Activated T-cell treated with anti-CD3 and anti-CD28 coated beads for 4 hours (primary cell): ENCODE results near the gene CLBA1.

Experiments
- DNase-seq: peaks from one replicate; pipeline ENCODE4 v3.0.0-alpha.2; 2020

CLBA1 gene

DNA sequence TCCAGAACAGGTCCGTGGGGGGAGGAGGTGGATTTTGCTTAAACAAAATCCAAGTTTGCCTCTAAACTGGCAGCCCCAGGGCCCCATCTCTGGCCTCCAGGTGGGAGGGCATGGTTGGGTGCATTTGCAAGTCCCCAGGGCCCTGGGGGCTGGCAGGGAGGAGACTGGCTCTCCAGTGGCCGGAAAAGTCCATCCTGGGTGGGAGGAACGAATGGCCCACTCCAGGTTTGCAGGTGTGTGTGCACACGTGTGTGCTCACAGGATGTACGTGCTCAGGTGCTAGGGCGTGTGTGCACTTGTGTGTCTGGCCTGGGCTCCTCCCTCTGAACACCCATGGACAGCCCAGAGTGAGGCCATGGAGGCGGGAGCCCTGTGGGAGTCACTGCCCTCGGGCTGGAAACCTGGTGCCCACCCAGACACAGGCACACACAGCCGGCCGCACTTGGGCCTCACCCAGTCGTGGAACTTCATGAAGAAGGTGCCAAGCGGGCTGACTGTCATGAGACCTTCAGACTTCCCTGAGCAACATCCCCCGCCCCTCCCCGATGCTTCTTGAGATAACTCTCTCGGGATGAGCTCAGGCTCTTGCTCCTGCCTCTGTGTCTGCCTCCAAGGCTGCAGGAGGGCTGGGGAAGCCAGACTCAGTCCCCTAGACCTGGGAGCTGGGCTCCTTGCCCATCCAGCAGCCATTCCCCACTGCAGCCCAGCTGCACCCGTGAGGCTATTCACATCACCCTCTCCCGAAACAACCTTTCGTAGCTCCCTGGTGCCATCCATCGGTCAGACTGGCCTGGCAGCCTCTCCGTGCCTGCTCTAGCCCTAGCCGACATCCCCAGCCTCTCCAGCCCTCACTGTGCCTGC is 16.8 kb upstream of the CLBA1 start:
- DNase-seq: no peak

DNA sequence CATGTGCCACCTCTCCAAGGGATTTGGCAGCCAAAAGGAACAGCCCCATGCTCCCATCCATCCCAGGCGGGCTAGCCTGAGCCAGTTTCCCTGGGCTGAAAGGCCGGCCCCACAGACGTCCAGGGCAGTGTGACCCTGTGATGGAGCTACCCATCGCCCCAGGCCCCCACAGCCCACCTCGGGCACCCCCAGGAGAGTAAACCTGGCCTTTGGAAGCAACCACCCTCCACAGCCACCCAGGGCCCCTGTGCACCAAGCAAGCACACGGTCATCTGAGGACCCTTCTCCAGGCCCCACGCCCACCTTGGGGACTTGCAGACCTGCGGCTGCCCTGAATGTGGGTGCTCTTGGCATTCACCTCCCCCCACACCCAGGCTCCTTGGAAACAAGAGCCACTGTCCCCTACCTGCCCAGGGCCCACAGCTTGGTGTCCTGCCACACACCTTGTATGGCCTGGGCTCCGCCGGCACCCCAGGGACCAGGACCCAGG is 15.8 kb upstream of the CLBA1 start:
- DNase-seq: no peak

DNA sequence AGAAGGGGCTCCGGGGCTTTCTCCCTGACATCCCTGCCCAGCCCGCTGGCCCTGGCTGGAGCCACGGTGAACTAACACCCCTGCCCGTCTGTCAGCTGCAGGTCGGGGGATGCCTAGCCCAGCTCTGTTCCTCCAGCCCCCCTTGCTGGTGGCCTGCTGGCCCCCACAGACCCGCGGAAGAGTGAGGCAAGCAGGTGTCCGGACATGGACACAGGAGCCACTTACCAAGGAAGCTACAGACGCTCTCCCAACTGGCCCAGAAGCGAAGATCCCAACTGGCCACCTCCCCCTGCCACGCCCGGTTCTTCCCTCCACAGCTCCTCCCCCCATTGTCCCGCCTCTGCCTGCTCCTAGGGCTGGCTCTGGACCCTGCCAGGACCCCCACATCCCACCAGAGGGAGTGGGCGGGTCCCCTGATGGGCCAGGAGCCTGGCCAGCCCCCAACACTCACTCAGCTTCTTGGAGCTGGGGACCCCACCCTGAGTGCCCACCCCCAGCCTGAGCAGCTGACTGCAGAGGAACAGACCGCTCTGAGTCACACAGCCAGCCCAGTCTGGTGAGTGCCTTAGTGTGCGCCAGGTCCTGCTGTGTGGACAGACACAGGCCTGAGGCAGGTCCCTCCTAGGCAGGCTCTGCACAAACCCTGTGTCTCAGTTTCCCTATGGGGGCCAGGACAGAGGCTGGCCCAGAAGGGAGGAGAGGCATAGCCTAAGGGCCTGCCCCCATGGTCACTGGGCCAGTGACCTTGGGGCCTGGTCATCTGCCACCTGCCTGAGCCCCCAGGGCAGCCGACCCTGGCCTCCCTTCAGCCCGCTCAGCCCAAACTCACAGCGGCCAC is 15.1 kb upstream of the CLBA1 start:
- no peak for DNase-seq

DNA sequence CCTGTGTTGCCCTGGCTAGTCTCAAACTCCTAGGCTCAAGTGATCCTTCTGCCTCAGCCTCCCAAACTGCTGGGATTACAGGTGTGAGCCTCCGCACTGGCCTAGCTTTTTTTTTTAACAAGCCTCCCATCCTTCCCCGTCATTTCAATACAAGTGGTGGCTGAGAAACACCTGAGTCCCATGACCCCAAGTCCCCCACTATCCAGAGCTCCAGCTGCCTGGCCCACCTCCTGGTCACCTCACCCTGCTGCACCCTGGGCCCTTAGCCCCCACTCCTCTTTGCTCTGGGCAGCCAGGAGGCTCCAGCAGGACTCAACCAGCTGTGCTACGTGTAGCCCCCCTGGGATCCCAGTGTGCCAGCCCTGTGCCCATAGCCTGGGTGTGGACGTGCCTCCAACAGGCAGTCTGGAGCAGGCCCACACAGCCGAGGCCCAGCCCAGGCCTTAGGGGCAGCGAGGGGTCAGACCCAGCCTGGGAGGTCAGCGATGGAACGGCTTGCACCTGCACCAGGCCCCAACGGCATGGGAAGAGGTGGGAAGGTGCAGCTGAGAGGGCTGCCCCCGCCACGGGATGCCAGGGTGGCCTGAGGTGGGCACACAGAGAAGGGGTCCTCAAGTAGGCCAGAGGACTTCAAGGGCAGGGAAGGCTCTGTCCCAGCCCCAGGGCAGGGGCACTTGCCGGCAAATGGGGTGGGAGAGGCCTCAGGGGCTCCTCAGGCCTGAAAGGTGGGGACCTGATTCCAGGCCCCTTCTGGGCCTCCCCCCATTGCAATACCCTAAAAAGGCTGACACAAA is 13.9 kb upstream of the CLBA1 start:
- DNase-seq: no peak

DNA sequence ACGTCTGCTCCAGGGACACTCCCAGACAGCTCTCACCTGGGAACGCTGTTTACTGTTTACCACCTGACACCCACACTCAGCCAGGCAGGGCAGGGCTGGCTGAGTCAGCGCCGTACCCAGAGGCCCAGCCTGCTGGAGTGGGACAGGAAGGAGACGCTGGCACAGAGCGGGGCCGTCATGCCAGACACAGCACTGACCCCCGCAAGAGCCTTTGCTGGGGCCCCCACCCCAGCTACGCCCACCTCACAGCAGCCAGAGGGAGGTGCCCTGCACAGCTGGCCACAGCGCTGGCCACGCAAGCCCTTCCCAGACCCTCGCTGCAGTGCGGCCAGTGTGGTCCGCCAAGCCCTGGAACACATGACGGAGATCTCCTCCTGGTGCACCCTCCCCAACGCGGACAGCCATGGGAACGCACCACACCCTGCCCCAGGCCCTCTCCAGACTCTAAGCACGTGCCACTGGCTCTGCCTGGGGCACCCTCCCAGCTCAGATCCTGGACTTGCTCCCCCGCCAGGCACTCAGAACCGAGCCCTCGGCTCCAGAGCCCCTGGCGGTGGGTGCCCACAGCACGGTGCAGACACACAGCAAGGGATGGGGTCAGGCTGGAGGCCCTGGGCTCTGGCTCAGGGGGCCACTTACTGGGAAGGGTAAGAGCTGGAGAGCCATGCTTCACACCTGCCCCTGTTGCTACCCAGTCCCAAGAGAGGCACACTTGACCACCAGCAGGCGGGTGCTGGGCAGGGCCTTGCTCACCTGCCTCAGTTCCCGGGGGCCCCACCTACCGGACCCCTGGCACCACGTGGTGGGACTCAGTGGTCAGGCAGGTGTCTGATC is 13.1 kb upstream of the CLBA1 start:
- DNase-seq: no peak

DNA sequence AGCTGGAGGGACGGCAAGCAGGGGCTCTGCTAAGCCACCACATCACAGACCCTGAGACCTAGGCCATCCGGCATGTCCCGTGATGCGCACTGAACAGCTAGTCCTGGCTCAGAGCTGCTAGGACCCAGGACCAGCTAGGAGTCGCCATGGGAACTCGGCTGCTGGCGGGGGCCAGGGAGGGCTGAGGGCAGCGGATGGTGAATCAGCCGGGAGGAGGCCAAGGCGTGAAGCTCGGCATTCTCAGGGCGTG is 12.5 kb upstream of the CLBA1 start:
- no peak for DNase-seq

DNA sequence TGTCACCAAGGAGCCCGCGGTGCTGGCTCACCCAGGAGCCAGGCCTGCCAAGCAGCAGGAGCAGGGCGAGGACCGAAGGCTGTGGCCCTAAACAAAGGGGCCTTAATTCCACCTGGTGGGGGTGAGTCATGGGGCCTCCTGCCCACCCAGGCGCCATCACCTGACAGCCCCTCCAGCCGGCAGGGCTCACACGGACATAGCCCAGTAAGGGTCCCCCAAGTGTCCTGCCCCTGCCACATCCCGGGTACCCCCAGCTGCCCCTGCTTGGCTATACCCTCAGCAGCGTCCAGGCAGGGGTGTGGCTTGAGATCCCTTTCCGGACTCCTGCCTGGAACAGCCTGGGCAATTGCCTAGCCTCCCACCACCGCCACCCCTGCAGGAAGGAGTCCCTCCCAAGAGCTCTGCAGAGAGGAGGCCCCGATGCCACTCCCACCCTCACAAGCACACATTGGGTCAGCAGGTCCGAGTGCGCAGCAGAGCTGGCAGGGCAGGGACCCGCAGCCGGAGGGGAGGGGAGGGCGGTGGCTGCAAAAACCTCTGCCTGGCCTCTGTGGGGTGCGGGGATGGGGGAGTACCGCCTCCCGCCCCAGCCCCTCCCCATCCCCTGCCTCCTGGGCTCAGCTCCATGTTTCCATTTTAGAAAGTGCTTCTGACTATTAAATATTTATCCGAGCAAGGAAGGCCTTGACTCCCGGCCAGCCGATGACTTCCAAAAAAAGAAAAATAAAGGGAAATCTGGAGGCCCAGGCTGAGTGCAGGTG is 12.0 kb upstream of the CLBA1 start:
- no peak for DNase-seq

DNA sequence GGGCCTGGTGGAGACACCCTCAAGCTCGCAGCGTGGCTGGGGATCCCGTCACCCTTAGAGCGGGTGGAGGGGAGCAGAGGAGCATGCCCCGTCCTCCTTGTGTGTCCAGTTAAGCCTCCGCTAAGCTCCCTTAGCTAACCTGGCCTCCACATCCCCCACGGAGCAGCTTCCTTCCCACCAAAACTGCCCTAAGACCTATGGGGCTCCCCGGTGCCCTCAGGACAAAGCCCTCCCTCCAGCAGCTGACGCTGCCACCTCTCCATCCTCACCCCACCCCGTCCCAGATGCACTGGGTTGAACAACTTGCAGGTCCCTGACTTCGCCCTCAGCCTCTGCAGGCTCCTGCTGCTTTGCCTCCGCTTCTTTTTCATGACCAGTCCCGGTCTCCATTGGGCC is 11.4 kb upstream of the CLBA1 start:
- no peak for DNase-seq

DNA sequence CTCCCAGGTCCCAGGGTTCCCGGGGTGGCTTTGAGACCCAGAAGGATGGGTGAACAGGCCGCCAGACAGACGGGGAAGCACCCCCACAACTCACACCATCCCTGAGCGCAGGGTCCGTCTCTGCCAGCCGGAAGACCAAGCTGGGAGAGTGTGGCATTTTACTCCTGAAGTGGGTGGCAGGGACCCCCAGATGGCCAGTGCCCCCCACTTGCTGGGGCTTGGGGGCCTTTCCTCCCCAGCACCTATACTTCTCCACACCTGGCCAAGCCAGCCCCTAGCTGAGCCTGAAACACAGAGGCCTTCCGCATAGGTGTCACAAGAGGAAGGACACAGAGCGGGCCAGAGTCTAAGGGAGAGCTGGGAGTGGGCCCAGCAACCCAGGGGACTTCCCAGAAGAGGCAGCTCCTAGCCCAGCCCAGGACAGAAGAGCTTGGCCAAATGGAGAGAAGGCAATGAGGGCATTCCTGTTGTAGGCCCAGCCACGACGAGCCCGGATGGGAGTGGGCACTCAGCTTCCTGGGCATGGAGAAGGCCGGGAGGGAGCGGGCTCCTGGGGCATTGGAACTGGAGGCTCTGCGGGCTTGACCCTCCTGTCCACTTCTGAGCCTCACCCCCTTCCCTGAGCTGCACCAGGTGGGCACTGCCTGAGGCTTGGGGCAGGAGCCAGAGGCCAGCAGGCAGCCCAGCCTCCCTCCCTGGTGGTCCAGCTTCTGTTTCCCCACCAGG is 10.8 kb upstream of the CLBA1 start:
- DNase-seq: no peak

DNA sequence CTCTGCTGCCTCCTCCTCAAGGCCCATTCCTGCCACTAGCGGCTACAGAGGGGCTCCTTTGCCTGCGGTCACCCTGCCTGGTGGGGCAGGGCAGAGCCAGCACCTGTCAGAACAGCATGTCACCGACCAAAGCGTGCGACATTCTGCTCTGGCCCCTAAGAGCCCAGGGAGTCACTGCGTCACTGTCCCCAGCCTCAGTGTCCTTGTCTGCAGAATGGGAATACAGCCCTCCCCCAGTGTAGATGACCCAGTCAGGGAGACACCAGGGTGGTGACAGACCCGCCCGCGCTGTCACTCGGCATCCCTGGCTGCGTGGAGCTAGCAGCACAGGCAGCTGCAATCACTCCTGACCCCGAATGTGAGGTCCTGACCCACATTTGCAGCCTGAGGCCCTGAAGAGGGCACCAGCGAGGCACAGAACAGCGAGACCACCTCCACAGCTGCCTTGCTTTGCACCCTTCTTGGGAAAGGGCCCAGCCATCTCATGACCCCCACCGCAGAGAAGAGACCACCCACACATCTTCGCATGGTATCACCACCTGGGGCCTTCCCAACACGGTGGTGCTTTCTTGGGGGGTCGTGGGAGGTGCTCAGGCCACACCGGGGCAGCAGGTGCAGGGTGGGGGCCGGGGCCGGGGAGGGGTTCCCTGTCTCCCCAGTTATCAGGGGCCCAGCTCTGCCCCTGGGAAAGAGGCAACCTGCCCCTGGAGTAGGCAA is 9.9 kb upstream of the CLBA1 start:
- DNase-seq: no peak

DNA sequence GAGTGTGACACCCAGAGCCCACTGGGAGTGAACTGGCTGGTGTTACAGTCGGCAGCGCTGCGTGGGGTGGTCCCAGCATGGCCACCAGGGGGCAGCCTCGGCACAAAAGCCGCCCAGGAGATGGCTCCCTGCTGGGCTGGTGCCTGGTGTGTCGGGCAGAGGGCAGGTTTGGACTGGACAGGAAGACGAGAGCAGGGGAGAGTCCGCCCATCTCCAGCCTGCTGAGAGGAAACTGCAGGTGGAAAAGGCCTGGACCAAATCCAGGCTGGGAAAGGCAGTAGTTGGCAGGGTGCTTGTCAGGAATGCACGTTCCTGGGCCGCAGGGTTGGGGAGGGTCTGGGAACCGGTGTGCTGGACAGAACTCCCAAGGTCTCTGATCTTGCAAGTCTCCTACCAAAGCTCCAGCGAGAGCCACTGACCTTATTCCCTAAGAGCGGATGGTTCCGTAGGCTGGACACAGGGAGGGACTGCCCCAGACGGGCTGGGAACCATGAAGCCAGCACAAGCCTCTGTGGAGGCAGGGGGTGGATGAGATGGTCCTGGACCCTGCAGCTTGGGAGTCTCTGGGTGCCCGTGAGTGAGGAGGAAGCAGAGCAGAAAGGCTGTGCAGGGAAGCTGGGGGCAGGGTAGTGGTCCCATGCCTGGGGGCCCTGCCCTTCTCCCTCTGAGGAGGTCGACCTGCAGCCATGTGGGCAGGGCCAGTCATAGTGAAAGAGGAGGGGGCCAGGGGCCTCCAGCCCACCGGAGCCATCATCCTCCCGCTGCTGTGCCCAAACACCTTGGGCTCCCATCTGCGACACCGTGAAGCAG is 9.2 kb upstream of the CLBA1 start:
- peak; percentile 82 for DNase-seq

DNA sequence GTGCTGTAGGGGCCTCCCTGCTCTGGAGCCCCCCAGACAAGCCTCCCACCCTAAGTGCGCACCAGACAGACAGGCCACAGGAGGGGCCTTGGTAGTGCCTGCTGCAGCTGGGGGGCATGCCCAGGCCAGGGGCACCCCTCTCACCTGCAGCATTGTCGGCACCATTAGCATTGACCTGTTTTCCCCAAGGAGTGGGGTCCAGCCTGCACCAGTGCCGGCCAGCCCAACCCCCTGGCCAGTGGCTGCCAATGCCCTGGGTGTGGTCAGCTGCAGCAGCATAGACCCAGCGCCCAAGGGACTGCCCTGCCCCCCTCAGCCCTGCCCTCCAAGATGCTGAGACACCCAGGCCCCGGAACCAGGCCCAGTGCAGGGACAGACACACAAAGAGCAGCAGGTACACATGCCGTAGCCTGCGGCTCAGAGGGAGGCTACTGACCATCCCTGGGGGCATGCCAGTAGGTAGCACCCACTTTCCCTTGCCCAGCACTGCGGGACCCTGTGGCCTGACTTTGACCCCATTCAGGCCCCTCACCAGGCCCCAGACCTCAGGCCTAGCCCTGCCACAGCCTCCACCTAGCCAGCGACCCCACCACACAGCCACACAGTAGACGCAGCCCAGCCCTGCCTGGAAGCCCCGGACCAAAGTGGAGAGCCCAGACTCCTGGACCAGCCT is 8.4 kb upstream of the CLBA1 start:
- DNase-seq: no peak

DNA sequence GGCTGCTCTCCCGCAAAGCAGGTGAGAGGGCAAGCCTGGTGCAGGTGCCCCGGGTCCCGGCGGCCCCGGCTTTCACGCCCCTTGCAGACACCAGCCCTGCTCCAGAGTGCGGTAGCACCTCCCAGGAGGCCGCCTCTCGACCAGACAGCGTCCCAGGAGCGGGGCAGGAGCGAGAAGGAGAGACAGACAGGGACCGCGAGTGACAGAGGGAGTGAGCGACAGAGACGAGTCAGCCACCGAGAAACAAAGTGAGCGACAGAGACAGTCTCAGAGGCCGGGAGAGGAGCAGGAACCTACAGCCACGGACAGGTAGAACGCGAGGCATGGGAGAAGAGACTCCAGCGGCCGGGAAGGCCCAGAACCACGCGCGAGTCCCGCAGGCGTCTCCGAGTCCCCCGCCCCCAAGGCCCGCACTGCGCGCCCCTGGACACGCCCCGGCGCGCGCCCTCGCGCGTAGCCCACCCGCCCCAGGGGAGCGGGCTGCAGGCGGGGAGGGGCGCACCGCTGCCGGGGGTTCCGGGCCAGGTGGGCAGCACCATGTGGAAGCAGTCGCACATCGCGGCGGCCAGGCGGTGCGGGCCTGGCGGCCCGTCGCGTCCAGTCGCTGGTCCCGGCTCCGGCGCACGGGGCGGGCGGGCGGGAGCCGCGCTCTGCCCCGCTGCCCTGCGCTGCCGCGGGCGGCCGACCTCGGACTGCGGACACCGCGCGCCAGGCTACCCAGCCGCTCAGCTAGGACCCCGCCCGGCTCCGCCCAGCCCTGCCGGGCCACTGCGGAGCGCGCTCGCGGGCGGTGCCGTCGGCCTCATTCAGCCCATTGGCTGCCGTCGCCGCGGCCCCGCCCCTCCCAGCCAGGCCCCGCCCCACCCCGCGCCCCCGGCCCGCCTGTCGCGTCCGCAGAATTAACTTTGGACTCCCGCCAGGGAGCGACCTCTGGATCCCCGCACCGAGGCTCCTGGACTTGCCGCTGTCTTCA is 7.6 kb upstream of the CLBA1 start, which contains the start of gene AHNAK2:
Gene AHNAK2, minus strand, starts transcription at position 694 of the 973 bp plus-strand sequence. Its CDS starts 137 bp downstream, at position 557.
- DNase-seq: no peak

DNA sequence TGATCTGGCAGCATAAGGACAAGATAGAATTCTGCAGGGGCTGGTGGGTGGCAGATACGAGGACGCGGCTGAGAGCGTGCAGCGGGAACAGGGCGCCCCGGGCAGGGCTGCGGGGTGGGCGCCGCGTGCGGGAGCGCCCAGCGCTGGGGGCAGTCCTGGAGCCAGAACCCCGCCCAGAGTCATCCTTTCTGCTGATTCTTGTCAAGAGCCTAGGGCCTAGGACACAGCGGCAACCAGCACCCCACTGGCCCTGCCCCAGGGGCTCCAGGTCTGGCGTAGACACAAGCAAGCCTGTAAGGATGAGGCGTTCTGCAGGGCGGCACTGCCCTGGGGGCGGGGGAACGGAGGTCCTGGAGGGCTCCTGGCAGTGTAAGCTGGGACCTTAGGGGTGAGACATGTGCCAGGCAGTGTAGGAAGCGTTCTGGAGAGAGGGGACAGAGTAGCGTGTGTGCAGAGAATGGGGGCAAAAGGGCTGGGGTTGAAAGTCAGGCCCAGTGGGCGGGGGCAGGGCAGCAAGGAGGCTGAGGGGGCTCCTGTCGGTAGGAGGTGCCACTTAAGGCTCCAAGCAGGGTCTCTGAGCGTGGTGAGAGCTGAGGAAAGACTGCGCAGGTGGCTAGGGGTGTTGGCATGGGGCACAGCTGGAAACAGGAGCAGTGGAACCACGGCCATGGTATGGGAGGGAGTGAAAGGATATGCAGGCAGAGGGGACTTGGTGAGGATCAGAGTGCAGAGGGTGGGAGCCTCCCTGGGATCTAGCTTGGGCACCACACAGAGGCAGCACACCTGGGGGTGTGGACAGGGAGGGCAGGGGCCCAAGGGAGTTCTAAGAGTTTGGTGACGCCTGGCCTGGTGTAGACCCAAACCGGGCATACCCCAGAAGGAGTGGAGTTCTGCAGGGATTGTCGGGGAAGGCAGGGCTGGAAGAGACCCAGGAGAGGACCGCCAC is 6.6 kb upstream of the CLBA1 start:
- no peak for DNase-seq

DNA sequence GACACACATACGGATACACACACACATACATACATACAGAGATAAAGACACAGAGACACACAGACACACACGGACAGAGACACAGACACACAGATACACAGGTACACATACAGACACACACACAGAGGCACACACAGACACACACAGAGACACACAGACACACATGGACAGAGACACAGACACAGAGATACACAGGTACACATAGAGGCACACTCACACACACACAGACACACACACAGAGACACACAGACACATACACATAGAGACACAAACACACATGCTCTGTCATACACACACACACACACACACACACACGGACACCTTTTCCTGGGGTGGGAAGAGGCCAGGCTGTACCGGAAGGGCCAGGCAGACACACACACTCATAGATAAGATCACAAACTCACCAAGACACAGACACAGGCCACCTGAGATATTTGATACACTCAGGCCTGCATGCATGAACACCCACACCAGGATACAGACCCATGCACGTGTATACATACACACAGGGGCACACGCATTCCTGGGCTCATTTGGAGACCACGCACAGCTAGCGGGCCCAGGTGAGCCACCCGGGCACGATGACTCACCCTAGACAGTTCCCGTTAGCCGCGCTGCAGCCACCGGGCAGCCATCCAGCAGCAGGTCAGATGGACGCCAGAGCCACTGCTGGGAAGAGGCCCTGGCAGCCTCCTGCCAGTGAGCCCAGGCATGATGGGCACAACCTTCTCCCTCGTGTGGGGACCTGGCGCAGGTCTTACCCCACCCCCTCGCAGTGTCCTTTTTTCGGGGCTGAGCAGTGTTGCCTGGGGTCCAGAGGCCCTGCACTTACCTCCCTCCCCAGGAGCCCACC is 5.6 kb upstream of the CLBA1 start:
- DNase-seq: no peak
